NOMO-1 treated with DMSO at 0.1 percent for 48 hours (cell line): ENCODE results near the gene IVL.
A peak's percentile ranks its signal among the peaks of the same experiment; 100 is the strongest.

Source experiments
- DNase-seq: peaks from one replicate; lab custom pipeline; 2025; ENCODE audit not compliant: unreplicated experiment; lab: John Stamatoyannopoulos, UW

IVL gene, protein sequence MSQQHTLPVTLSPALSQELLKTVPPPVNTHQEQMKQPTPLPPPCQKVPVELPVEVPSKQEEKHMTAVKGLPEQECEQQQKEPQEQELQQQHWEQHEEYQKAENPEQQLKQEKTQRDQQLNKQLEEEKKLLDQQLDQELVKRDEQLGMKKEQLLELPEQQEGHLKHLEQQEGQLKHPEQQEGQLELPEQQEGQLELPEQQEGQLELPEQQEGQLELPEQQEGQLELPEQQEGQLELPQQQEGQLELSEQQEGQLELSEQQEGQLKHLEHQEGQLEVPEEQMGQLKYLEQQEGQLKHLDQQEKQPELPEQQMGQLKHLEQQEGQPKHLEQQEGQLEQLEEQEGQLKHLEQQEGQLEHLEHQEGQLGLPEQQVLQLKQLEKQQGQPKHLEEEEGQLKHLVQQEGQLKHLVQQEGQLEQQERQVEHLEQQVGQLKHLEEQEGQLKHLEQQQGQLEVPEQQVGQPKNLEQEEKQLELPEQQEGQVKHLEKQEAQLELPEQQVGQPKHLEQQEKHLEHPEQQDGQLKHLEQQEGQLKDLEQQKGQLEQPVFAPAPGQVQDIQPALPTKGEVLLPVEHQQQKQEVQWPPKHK

DNA sequence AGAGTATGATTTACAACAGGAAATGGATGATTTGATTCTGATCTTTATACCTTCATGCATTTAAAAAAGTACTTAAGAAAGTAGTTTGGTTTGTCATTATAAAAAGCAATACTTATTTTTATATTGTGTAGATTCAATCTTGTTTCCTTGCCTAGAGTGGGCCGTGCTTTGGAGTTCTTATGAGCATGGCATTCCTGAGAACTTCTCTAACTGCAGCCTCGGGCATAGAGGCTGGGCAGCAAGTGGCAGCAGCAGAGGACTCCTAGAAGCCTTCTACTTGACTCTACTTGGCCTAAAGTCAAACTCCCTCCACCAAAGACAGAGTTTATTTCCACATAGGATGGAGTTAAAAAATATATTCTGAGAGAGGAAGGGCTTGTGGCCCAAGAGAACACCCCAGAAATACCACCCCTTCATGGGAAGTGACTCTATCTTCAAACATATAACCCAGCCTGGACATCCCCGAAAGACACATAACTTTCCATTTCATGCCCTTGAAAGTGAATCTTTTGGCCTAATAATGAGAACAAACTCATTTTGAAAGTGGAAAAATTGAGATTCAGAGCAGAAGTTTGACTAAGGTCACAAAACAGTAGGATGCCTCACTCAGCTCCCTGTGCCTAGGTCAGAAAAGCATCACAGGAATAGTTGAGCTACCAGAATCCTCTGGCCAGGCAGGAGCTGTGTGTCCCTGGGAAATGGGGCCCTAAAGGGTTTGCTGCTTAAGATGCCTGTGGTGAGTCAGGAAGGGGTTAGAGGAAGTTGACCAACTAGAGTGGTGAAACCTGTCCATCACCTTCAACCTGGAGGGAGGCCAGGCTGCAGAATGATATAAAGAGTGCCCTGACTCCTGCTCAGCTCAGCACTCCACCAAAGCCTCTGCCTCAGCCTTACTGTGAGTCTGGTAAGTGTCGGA lies at the start of gene IVL:
IVL (plus strand) TSS at position 861 of the 916 bp plus-strand sequence. CDS start 1,252 bp downstream, outside the sequence.
- no peak for DNase-seq

DNA sequence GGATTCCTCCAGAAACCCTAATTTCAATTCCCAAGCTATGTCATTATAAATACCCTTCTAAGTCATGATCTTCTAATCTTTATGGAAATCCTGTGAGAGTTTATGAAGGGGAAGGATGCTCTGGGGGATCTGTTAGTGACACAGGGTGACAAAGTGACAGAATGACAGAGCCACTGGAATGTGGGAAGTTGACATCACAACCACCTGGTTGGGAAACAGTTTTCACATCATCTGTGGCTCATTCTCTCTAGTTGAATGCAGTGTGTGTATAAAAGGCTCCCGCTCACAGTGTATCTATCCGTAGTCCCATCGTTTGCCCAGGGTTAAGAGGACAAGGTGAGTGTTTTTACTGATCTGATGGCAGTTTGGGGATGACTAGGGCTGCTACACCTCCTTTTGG lies 48.6 kb upstream of the IVL start, which contains the start of gene LCE7A:
LCE7A (plus strand) TSS at position 301 of the 400 bp plus-strand sequence. CDS start 702 bp downstream, outside the sequence.
- DNase-seq, result no peak

DNA sequence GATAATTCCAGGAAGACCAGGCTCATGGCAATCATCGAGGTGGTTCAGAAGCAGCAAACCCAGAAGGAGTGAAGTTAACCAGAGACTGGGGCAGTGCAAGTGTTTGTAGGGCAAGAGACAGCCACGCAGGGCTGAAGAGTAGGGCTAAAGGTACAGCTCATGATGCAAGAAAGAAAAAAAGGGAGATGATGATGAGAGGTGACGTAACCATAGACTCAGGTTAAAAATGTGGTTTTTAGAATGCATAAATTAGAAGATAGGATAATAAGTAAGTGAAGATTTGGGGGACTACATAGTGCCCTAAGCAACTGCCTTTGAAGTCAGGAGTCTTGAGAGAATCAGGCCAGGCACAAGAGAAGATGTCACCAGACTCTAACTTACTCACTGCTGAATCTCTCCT lies 48.2 kb upstream of the IVL start:
- no peak for DNase-seq

DNA sequence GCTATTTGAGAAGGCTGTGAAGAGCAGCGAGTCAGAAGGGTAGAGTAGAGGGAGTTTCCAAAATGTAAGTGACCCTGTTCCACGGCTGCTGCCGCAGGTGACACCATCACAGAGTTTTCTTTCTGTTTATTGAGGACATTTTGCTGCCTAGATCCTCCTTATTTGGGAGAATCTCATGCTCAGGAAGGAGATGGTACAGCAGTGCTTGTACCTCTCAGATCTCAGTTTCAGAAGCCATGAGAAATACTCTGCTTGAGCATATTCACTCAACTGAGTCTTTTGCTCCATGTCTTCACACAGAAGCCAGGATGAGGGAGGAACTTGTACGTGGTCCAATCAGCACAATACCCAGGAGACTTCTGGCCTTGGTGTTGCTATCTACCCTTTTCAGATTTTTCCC lies 47.0 kb upstream of the IVL start:
- DNase-seq, result no peak

DNA sequence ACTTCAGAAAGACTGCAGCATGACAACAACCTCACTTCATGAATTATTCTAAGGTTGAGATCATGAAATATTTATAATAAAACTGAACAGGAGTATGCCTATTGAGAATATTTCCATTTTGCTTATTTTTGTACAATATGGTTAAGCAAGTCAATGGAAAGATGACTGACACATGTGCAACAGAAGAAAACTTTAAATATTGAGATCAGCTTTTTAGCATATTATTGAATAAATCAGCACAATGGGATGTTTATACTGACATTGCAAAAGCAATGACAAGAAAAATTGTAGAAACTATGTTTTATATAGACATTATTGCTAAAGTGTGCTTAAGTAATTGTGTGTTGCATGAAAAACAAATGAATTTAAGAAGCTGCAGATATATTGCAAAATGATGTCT lies 43.9 kb upstream of the IVL start:
- DNase-seq, result no peak

DNA sequence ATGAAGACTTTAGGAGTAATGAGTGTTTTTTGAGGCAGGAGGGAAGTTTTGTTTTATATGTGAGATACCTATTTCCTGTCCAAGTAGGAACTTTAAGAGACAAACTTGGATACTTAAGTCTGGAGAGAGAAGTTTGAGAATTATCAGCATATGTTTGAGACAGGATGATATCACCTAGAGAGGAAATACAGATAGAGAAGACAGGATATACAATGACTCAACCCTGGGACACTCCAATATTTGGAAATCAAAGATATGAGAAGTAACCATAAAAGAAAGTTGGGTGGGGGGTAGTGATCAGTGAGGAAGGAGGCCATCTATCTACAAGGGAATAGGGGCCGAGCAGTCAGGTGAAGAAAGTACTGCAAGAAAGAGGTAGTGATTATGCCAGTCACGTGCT lies 42.0 kb upstream of the IVL start:
- DNase-seq, result no peak

DNA sequence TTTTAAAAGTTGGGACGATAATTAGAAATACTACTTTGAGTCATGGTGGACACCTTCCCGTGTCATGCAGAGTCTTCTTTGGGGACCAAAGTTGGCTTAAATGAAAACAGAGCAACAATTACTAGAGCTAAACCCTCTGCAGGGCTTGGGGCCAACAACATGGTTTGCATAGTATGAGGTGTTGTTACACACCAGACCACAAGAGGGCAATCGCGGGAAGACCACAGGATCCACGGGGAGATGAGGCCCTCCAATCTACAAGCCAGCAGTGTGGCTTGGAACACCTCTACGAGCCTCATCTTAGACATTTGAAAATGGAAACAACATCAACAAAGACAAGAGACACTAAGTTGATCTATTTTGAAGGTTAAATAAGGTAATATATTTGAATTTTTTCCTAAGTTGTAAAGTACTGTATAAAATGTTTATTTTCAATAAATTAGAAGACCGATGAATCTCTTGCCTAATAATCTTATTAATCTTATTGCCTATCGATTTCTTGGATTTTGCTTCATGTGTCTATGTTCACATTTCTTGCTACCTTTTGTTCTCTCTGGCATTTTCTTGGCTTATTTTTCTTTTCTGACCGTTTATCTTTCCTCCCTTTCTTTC lies 38.4 kb upstream of the IVL start:
- DNase-seq, result peak; percentile 48

DNA sequence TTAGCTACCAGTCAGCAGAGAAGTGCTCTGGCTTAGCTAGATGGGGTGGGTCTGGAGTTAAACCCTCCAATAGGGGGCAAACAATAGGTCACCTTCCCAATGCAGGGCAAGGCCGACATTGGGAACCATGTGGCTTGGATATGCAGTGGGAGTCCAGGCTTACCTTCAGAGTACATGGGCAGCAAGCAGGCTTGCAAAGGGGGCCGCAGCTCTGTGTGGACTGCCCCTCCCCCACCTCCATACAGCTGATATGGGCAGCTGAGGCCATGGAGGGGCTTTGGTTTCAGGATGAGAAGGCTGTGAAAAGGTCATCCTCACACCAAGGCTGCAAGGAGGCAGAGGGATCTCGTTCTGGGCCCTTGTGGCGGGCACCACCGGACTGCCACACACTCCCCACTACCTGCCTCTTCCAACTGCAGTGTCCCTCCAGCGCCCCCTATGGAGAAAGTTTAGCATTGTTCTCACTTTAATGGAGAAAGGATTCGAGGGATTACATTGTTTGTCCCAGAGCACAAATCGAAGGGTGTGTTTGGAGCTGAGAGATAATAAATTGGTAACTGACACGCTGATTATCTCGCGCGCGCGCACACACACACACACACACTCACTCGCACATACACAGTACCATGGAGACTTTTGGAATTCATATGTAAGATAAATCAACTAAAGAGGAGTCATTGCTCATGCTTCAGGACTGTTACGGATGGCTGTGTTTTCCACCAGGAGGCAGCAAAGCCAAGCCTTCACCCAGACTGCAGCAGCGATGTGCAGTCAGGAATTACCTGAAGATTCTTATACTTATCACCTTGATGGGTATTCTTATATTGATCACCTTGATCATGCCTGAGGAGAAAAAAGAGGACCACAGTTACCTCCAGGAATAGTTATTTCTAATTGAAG lies 37.3 kb upstream of the IVL start:
- DNase-seq, result peak; percentile 33

DNA sequence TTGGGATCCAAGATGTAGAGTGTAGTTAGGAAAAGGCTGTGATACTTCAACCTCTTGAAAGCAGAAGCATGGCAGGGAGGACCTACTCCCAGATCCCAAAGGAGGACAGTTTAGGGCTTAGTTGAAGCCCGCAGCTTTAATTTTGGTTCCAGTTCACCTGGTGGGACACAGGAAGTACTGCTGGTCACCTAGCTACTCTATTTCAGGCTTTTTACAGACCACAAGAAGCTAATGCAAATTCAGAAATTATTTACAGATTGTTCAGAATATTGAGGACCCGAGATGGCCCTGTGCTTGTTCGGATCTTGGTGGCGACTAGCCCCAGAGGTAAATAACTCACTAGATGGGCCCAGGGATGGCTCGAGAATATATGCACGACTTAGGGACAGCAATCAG lies 36.6 kb upstream of the IVL start:
- DNase-seq, result no peak

DNA sequence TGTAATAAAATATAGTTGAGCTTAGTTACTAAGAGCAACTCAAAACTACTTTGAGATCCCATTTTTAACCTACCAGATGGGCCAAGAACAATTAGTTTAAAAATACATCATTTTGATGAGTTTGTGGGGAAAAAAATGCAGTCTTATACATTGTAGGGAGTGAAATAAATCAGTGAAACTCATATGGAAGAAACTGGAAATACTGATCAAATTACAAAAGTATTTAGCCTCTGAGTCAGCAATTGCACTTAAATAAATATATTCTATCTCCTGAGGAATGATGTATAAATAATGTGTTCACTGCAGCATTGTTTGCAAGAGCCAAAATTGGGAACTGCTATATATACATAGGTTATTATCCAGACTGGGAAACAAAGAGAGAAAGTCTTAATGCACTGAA lies 34.9 kb upstream of the IVL start:
- no peak for DNase-seq

DNA sequence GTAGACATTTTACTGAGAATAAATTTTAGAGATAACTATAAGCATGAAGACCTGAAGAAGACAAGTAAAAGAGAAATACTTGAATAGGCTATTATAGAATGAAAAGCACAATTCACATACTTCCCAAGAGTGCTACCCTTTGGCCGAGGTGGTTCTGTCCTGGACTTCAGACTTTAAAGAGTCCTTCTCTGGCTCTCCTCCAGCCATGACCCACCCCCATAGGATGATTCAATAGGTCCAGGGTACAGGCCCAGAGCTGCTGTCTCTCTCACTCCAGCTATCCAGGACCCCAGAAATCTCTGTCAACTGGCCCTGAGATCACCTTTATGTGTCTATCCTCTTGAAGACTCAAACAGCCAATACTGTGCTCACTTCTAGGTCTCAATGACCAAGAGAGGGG lies 31.5 kb upstream of the IVL start:
- no peak for DNase-seq

DNA sequence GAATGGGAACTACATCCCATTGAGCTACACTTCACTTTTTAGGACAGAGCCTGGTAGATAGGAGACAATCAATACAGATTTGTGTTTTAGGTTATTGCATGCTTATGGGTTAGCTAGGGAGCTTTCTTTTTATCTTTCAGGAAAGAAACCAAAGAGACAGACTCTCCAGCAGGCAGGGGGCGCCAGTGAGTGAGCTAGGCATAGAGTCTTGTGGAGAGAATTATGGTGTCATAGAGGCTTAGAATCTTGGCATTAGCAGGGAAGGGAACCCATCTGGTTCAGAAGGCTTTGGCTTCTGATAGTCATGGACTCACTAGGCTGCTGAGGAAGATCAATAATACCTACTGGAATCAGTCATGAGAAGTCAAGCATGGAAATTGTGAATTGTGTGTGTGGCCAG lies 30.3 kb upstream of the IVL start, which contains the start of gene SMCP:
SMCP (plus strand) TSS at position 281 of the 400 bp plus-strand sequence. CDS start 6,101 bp downstream, outside the sequence.
- no peak for DNase-seq

DNA sequence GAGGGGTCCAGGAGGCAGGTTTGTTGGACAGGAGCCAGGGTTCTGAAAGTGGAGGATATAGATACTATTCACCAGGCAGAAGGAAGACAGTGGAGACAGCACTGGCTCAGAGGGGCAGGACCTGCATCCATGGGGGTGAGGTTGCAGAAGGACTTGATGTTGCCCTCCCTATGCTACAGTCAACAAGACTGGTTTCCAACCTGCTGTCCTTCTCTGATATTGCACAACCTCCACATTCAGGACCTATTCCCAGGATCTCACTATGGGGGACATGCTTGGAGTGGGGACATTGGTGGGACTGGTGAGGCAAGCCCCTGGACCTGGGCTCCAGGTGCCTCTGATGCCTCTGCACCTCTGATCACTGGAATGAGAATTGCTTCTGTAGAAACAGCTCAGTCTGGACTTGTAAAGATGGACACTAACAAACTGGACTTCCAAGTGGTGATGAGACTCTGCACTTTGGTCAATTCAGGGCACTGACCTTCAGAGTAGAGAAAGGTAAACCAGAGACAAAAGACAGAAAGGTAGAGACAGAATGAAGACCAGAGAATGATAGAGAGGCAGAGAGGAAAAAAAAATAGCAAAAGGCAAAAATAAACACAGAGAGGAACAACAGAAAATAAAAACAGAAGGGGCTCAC lies 28.7 kb upstream of the IVL start:
- no peak for DNase-seq

DNA sequence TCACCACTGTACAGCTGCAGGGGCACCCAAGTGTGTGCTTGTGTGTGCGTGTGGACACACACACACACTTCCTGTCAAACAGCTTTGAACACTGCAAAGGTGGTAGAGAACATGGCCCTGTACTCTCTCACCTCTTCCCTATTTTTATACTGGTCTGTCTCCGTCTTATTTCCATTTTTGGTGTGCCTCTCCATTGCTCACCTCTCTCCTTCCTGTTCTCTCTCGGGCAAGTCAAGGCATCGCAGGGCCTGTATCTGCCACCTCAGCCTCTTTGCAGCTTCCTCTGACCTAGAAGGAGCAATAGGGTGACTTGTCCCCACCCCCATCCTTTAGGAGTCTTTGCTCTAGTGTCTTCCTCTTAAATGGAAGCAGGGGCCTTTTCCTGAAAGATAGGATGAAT lies 28.0 kb upstream of the IVL start:
- DNase-seq, result no peak

DNA sequence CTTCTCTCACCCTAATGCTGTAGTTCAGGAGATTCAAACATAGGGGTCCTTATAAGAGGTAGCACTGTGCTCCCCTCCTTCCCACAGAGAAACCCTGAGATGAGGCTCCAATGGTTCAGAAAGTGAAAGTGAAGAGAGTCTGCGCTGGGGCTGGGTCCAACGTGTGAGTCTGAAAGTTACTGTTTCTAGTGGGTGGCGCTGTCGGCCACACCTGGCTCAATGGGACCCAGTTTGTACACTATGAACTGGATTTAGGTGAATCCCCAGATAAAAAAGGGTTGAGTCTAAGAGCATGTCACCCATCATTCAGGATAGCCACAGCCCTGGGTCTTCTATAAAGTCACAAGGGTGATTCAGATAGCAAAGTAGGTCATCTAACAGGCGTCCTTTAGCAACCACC lies 27.4 kb upstream of the IVL start:
- DNase-seq, result no peak

DNA sequence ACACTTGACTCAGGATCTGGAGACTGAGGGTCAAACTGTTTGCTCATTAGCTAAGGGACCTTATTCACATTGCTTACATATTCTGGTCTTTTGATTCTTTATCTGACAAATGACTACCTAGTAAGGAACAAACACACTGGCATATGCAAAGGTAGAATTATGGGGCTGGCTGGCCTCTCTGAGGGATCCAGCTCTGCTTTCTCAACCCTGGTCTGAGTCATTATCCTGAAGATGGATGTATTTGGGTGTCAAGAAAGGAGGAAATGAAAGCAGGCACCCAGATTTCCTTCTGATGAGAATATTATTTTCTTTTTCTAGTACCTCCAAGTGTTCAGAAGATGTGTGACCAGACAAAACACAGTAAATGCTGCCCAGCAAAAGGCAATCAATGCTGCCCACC lies 24.3 kb upstream of the IVL start:
- DNase-seq, result peak; percentile 57

DNA sequence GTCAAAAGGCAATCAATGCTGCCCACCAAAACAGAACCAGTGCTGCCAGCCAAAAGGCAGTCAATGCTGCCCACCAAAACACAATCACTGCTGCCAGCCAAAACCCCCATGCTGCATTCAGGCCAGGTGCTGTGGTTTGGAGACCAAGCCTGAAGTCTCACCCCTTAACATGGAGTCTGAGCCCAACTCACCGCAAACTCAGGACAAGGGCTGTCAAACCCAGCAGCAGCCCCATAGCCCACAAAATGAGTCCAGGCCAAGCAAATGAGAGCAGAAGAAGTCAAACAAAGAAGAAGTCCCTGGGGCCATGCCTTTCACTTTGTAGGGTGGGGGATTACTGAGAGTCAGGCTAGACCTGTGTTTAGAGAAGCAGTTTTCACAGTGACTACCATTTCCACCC lies 23.8 kb upstream of the IVL start:
- DNase-seq, result no peak

DNA sequence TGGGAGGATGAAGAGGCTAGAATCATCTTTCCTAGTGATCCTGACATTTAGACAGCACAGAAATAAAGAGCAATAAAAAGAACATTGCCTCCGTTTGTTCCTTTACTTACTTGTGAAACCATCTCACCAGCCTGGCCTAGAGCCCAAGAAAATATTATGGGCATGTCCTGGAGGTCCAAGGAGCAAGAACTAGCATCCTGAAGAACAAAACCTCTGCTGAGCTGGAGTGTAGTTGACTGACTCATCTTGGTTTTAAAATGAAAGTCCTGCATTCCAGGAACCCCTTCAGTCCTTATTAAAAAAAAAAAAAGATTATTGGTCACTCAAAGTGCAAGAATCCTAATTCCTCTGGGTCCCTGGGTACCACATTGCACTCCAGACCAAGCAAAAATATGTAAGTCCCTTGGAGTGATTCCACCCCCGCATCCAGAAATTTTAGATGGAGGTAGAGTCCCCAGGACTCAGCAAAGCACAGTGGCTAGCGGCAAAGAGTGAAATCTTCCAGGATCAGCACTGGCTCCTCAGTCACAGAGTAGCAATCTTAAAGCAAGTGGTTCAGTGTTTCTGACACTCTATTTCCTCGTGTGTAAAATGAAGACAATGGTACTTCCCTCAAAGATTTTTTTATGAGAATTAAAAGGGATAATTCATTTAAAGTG lies 23.3 kb upstream of the IVL start:
- no peak for DNase-seq

DNA sequence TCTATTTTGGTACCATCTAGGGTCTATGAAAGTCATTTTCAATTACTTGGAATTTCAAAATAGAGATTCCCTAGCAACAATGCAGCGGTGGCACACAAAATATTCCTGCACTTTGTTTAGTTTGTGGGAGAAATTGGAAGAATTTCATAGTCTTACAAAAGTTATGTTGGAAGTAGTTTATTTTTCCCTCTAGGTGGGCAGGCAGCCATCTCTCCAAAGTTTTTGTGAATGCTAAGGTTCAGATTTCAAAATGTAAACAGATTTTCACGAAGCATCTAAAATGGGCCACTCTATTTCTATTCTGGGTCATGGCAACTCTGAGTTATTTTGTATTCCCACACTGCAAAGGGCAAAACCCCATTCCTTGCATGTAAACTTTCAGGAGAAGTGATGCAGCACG lies 22.3 kb upstream of the IVL start:
- DNase-seq, result no peak
